GM21526 (cell line): ENCODE measurements around the gene ARL1.
A peak's percentile ranks its signal among the peaks of the same experiment; 100 is the strongest.
"Not testable (repeated sequence)": the region's sequence is repeated elsewhere in the genome, so short reads cannot be mapped to it uniquely, and the experiment has no call there.

Source experiments
- ATAC-seq: cut with Tn5 transposase; IDR thresholded peaks from one replicate; pipeline ENCODE4 v1.9.1; 2021; ENCODE audit warnings: moderate library complexity; ENCODE audit not compliant: unreplicated experiment, low FRiP score

The ARL1 gene

GRCh38 chr12:101407436-101408345, at the start of gene ARL1:
ARL1 (minus strand) TSS chr12:101407772; CDS start chr12:101407645, 127 bp downstream.
- peak; percentile 82 for ATAC-seq

- ATAC-seq: no peak
These were observed 48.1 kb upstream of the ARL1 start for GRCh38 chr12:101455685-101456084.

- ATAC-seq: no peak
These were observed 34.1 kb upstream of the ARL1 start for GRCh38 chr12:101441461-101442224.

GRCh38 chr12:101439236-101439635, 31.7 kb upstream of the ARL1 start:
- ATAC-seq: no peak

- ATAC-seq: no peak
These were observed 28.6 kb upstream of the ARL1 start for GRCh38 chr12:101436136-101436535.

GRCh38 chr12:101430456-101430855, 22.9 kb upstream of the ARL1 start:
- ATAC-seq: no peak

- ATAC-seq: no peak
These were observed 17.0 kb upstream of the ARL1 start for GRCh38 chr12:101424620-101425019.

GRCh38 chr12:101422066-101422465, 14.5 kb upstream of the ARL1 start:
- ATAC-seq: not testable (repeated sequence)

GRCh38 chr12:101415228-101415627, 7.7 kb upstream of the ARL1 start:
- no peak for ATAC-seq

GRCh38 chr12:101414533-101415119, 7.1 kb upstream of the ARL1 start:
- ATAC-seq: no peak

- ATAC-seq: not testable (repeated sequence)
These were observed 2.6 kb upstream of the ARL1 start for GRCh38 chr12:101410169-101410568.

- ATAC-seq: peak; percentile 27
These were observed 530 bp downstream of the ARL1 start for GRCh38 chr12:101407049-101407435.

- not testable (repeated sequence) for ATAC-seq
These were observed 16.4 kb downstream of the ARL1 start for GRCh38 chr12:101391181-101391580.

GRCh38 chr12:101379149-101379548, 28.4 kb downstream of the ARL1 start:
- no peak for ATAC-seq

- no peak for ATAC-seq
These were observed 32.0 kb downstream of the ARL1 start for GRCh38 chr12:101375573-101375972.

GRCh38 chr12:101372431-101372830, 35.1 kb downstream of the ARL1 start:
- no peak for ATAC-seq

- no peak for ATAC-seq
These were observed 39.6 kb downstream of the ARL1 start for GRCh38 chr12:101368016-101368415.

- ATAC-seq: no peak
These were observed 46.1 kb downstream of the ARL1 start for GRCh38 chr12:101361455-101361854.

GRCh38 chr12:101356794-101357193, 50.8 kb downstream of the ARL1 start:
- no peak for ATAC-seq

GRCh38 chr12:101351682-101352081, 55.9 kb downstream of the ARL1 start:
- no peak for ATAC-seq

- no peak for ATAC-seq
These were observed 63.7 kb downstream of the ARL1 start for GRCh38 chr12:101343893-101344292.
